HG03025 (cell line): ENCODE data around the gene AKR1C4.

ENCODE experiments used
- ATAC-seq: cut with Tn5 transposase; IDR thresholded peaks from one replicate; pipeline ENCODE4 v1.9.1; 2021; ENCODE audit warnings: mild to moderate bottlenecking, moderate library complexity; ENCODE audit not compliant: unreplicated experiment, low FRiP score

AKR1C4 gene

DNA sequence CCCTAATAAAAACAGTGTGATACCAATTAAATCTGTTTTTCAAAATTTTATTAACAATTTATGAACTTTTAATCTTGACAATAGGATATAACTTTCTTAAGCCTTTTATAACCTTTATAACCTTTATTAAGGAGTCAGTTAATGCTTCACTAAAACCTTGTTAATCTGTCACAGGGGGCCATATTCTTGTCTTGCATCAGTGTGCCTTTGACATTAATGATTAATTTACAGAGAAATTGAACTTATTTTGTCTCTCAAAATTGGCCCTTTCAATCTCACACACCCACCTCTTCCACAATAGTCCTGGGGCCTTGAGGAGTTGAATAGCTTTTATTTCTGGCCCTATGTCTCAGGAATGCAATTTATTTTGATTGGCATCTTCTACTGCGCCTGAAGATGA lies 68.5 kb downstream of the AKR1C4 start:
- ATAC-seq = no peak

DNA sequence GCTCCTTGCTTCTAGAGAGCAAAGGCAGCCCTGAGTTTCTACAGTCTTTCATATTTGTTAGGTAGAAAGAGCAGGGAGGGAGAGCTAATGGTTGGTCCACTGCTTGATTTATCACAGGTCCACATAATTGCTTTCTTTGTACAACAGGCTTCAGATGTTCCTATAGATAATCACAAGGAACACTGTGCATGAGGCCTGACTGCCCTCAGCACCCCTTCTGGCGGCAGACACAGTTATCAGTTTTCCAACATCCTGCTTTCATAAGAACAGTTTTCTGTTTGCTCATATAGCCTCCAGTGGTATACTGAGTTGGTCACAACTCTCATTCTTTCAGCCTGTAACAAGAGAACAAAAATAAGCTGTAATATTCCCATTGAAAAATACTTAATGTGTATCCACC lies 69.7 kb downstream of the AKR1C4 start:
- no peak for ATAC-seq

DNA sequence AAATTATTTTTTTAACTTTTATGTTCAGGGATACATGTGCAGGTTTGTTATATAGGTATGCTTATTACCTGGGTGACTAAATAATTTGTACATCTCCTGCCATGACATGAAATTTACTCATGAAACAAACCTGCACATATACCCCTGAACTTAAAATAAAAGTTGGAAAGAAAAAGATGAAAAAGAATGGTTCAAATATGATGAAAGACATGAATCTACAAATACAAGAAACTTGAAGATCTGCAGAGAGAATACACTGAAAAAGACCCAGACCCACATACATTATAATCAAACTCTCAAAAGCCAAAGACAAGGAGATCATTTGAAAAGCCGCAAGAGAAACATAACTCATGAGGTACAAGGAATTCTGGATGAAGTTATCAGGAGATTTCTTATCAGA lies 70.2 kb downstream of the AKR1C4 start:
- no peak for ATAC-seq

DNA sequence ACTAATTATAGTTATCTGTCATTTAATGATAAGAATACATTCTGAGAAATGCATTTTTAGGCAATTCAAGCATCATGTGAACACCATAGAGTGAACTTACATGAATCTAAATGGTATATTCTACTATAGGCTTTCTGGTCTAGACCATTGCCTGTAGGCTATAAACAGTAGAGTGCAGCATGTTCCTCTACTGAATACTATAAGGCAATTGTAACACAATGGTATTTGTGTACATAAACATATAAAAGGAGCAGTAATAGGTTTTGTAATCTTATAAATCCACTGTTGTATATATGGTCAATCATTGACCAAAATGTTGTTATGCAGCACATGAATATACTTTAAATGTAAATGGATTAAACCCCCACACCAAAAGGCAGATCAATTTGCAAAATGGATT lies 71.6 kb downstream of the AKR1C4 start:
- no peak for ATAC-seq
